IMR-90 (cell line): ENCODE results near the gene SORL1. TPM values are rescaled to one million over a fixed set of nuclear protein-coding genes. Genes with fewer than 3 reads are reported as not detected.

Experiments
- ATAC-seq: fragments of 200-7000 bp; cut with Tn5 transposase; 2 replicates; pipeline ENCODE4 v1.9.1; 2020; ENCODE audit warnings: low read depth, mild to moderate bottlenecking, moderate library complexity
- BruUV-seq: library from RNA; stranded (reverse); fragments of 400-500 nt; replicated peaks from 2 replicates; lab custom pipeline; 2021; lab: Mats Ljungman, UMichigan
- CTCF ChIA-PET: fragments of 300-600 bp; formaldehyde crosslinking; extraction: SDS; loops from one replicate; lab custom pipeline; 2021; ENCODE audit warnings: antibody characterized with exemption; lab: Yijun Ruan, JAX
- POLR2A ChIA-PET: fragments of 300-600 bp; sonication (Branson Sonifier 250); formaldehyde crosslinking; loops from one replicate; lab custom pipeline; 2022; ENCODE audit warnings: antibody characterized with exemption; ENCODE audit not compliant: unreplicated experiment; lab: Charles Lee
- DNase-seq: peaks from one replicate; pipeline ENCODE4 v3.0.0; 2013
- H2AFZ ChIP-seq: replicated peaks from 2 replicates; pipeline ENCODE3; 2013; ENCODE audit warnings: low read length, mild to moderate bottlenecking; ENCODE audit not compliant: poor library complexity
- H2AK5ac ChIP-seq: 2 replicates; pipeline ENCODE4 v1.6.1; 2013; ENCODE audit warnings: low read depth, low read length, inconsistent platforms
- H2AK9ac ChIP-seq: replicated peaks from 2 replicates; pipeline ENCODE3; 2013; ENCODE audit warnings: mild to moderate bottlenecking, low read depth, low read length, moderate library complexity; ENCODE audit not compliant: poor library complexity
- H2BK120ac ChIP-seq: 2 replicates; pipeline ENCODE4 v1.6.1; 2013; ENCODE audit warnings: low read depth, low read length, inconsistent platforms
- H2BK15ac ChIP-seq: 3 replicates; pipeline ENCODE4 v1.6.1; 2013; ENCODE audit warnings: low read depth, low read length, inconsistent platforms
- H2BK20ac ChIP-seq: 2 replicates; pipeline ENCODE4 v1.6.1; 2013; ENCODE audit warnings: low read depth, mild to moderate bottlenecking, inconsistent platforms, low read length, moderate library complexity
- H2BK5ac ChIP-seq: 2 replicates; pipeline ENCODE4 v1.6.1; 2013; ENCODE audit warnings: mild to moderate bottlenecking, low read depth, low read length, inconsistent platforms; ENCODE audit not compliant: poor library complexity, severe bottlenecking
- H3K14ac ChIP-seq: replicated peaks from 2 replicates; pipeline ENCODE4 v1.6.1; 2013; ENCODE audit warnings: low read depth, low read length, inconsistent platforms
- H3K18ac ChIP-seq: 2 replicates; pipeline ENCODE4 v1.6.1; 2013; ENCODE audit warnings: low read depth, low read length, control low read depth
- H3K23ac ChIP-seq: 2 replicates; pipeline ENCODE4 v1.6.1; 2013; ENCODE audit warnings: low read depth, low read length, inconsistent platforms
- H3K27ac ChIP-seq: 2 replicates; pipeline ENCODE4 v1.5.1; 2013; ENCODE audit warnings: mild to moderate bottlenecking, control low read depth, low read length; ENCODE audit not compliant: insufficient read depth
- H3K27me3 ChIP-seq: 2 replicates; pipeline ENCODE4 v1.6.1; 2013; ENCODE audit warnings: low read length; ENCODE audit not compliant: control insufficient read depth, insufficient read depth
- H3K36me3 ChIP-seq: 2 replicates; pipeline ENCODE4 v1.6.1; 2013; ENCODE audit warnings: low read length, mixed read lengths; ENCODE audit not compliant: control insufficient read depth, insufficient read depth
- H3K4ac ChIP-seq: 2 replicates; pipeline ENCODE4 v1.6.1; 2013; ENCODE audit warnings: low read depth, low read length, inconsistent platforms
- H3K4me1 ChIP-seq: 2 replicates; pipeline ENCODE4 v1.6.1; 2013; ENCODE audit warnings: low read length, mixed read lengths; ENCODE audit not compliant: control insufficient read depth, insufficient read depth
- H3K4me2 ChIP-seq: 2 replicates; pipeline ENCODE4 v1.6.1; 2013; ENCODE audit warnings: low read depth, mild to moderate bottlenecking, control low read depth, low read length, moderate library complexity
- H3K4me3 ChIP-seq: 2 replicates; pipeline ENCODE4 v1.5.1; 2013; ENCODE audit warnings: low read depth, mild to moderate bottlenecking, control low read depth, low read length, moderate library complexity; ENCODE audit not compliant: insufficient read depth
- H3K56ac ChIP-seq: 2 replicates; pipeline ENCODE4 v1.6.1; 2013; ENCODE audit warnings: low read length, inconsistent platforms; ENCODE audit not compliant: insufficient read depth; ENCODE audit errors: extremely low read depth
- H3K79me1 ChIP-seq, 2 experiments: 2 replicates each; pipeline ENCODE4 v1.6.1; 2013; ENCODE audit warnings: low read length in 2 of 2, inconsistent platforms in 1 of 2, low read depth in 1 of 2
- H3K9ac ChIP-seq: 2 replicates; pipeline ENCODE4 v1.6.1; 2013; ENCODE audit warnings: low read depth, low read length, control low read depth
- H3K9me1 ChIP-seq: 2 replicates; pipeline ENCODE4 v1.6.1; 2013; ENCODE audit warnings: low read length, inconsistent platforms; ENCODE audit not compliant: insufficient read depth
- H3K9me3 ChIP-seq: 2 replicates; pipeline ENCODE4 v1.6.1; 2013; ENCODE audit warnings: low read length; ENCODE audit not compliant: control insufficient read depth, insufficient read depth
- H4K20me1 ChIP-seq: 2 replicates; pipeline ENCODE4 v1.6.1; 2013; ENCODE audit warnings: low read length, inconsistent platforms; ENCODE audit not compliant: insufficient read depth
- H4K5ac ChIP-seq: 2 replicates; pipeline ENCODE4 v1.6.1; 2013; ENCODE audit warnings: mild to moderate bottlenecking, low read depth, low read length, control low read depth
- H4K8ac ChIP-seq, 2 experiments: 2 replicates each; pipeline ENCODE4 v1.6.1; 2013; ENCODE audit warnings: low read depth in 2 of 2, low read length in 2 of 2, control low read depth in 1 of 2, inconsistent platforms in 1 of 2
- H4K91ac ChIP-seq: 2 replicates; pipeline ENCODE4 v1.6.1; 2013; ENCODE audit warnings: low read depth, low read length, inconsistent platforms; ENCODE audit not compliant: insufficient read depth
- CEBPB ChIP-seq: IDR thresholded peaks from 2 replicates; pipeline ENCODE4 v1.6.1; 2012; ENCODE audit warnings: low read depth, low read length, improper control_type of control experiment
- FOS ChIP-seq: fragments of 150-350 bp; IDR thresholded peaks from 2 replicates; pipeline ENCODE4 v1.6.1; 2016; ENCODE audit warnings: low read depth, low read length
- POLR2A ChIP-seq: IDR thresholded peaks from 2 replicates; pipeline ENCODE4 v1.6.1; 2012; ENCODE audit warnings: mild to moderate bottlenecking, low read depth, low read length
- WGBS, 2 experiments: methylation state at CpG; one replicate each; pipeline versions ENCODE4 v1.1.5 to v1.1.7; 2013; ENCODE audit warnings: missing lambda C conversion rate in 2 of 2; ENCODE audit not compliant: insufficient read length in 1 of 2; ENCODE audit errors: extremely low coverage in 2 of 2; 5-methylcytosine and 5-hydroxymethylcytosine counted together
- dilution Hi-C: fragments of 300-500 bp; cut with HindIII; formaldehyde crosslinking; loops from one replicate; pipeline ENCODE4 v1.14.3; 2018; ENCODE audit warnings: low sequenced_read_pairs; ENCODE audit not compliant: unreplicated experiment
- in situ Hi-C: fragments of 300-500 bp; cut with MboI; formaldehyde crosslinking; loops from 3 replicates; pipeline ENCODE4 v1.14.3; 2019; ENCODE audit warnings: low sequenced_read_pairs, inconsistent platforms, mixed read lengths
- intact Hi-C: fragments of 100-400 bp; cut with micrococcal nuclease; formaldehyde crosslinking; loops from 2 replicates; pipeline ENCODE4 v1.10.0; 2022
- polyA plus RNA-seq, 3 experiments: library from polyadenylated mRNA; depleted of rRNA; stranded (reverse); fragments of >200 nt; gene quantifications; 2 replicates each; pipeline ENCODE4 v1.2.3, GENCODE V29; 2012; ENCODE audit warnings: low replicate concordance in 1 of 3
- total RNA-seq: library from RNA; depleted of rRNA; stranded (reverse); fragments of >200 nt; gene quantifications from 2 replicates; pipeline ENCODE4 v1.2.3, GENCODE V29; 2012

SORL1 gene
- total and polyA plus RNA-seq, 2 of the 4 experiments (the other 2 are of a cell fraction), result 1.0 to 2.0 TPM

DNA sequence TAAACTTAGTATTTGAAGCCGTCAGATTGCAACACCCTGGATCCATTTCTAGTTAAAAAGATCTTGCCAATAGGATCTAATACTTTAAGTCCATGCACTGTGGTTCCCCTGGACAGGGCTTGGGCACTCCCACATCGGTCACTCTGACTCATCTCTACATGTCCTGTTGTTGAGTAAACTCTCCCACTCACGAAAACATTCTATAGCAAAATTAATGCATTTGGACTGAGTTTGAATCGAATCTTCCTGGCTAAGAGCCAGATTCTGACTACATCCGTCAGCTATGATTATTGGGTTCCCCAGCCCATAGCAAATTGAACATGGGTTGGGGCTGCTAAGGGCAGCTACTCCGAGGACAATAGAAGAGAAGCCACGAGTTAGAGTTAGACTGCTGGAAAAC, 182.8 kb downstream of the SORL1 start:
- H3K27ac ChIP-seq, result peak overlapping the region; percentile 55
- no peaks in the 10 kb centered on the region for H3K9me3 ChIP-seq
- H3K4me1 ChIP-seq, result peaks cover 22% of the 10 kb centered on the region
- no peak overlapping the region for H4K91ac ChIP-seq
- H3K23ac ChIP-seq, result peak overlapping the region; percentile 1; the same call in 1 of the 2 replicates
- peak; percentile 96 for DNase-seq
- peak overlapping the region; percentile 1; the same call in 1 of the 2 replicates for H3K18ac ChIP-seq
- no peaks in the 10 kb centered on the region for H3K36me3 ChIP-seq
- H3K4me2 ChIP-seq, result peak overlapping the region; percentile 51; the same call in 1 of the 2 replicates
- peak overlapping the region; percentile 49; the same call in 1 of the 2 replicates for H3K14ac ChIP-seq
- peak overlapping the region; percentile 2; the same call in 2 of the 3 replicates for H2BK15ac ChIP-seq
- H2BK120ac ChIP-seq, result peak overlapping the region; percentile 91
- no TSS peak for BruUV-seq
- H3K56ac ChIP-seq, result peak overlapping the region; percentile 35; the same call in 1 of the 2 replicates
- peaks cover 0 to 6% of the 10 kb centered on the region in 2 experiments; a peak in 1 of 4 replicates for H3K79me1 ChIP-seq
- no peaks in the 10 kb centered on the region for H3K27me3 ChIP-seq
- no CpG with 5 or more reads among the region's 7 CpGs for WGBS, 2 experiments
- H2AFZ ChIP-seq, result peak overlapping the region; percentile 4
- intact Hi-C loops, result no loop called here
- TF ChIP-seq POLR2A (no peak), FOS (peak; percentile 71), CEBPB (peak; percentile 93)
- H3K9me1 ChIP-seq, result peaks cover 9% of the 10 kb centered on the region
- dilution Hi-C loops, result no loop called here
- H4K20me1 ChIP-seq, result no peaks in the 10 kb centered on the region
- in situ Hi-C loops, result no loop called here
- no peak overlapping the region for H2AK9ac ChIP-seq
- ChIA-PET POLR2A (no interaction called here), CTCF (interaction anchor here (0.9 kb wide), 1 partner anchor 20 kb away, joined by 3 read pairs; no protein-coding TSS in a partner anchor)
- peak overlapping the region; percentile 57 for H2BK5ac ChIP-seq
- peak overlapping the region in 1 of 2 experiments; percentile 11; a peak in 1 of 4 replicates for H4K8ac ChIP-seq
- ATAC-seq, result peak; percentile 85
- no peak overlapping the region for H4K5ac ChIP-seq
- H3K4me3 ChIP-seq, result no peak overlapping the region
- peak overlapping the region; percentile 56; the same call in 1 of the 2 replicates for H3K4ac ChIP-seq
- no peak overlapping the region for H3K9ac ChIP-seq
- H2AK5ac ChIP-seq, result no peak overlapping the region
- H2BK20ac ChIP-seq, result peak overlapping the region; percentile 94
